ENCODE measurements around the gene FNDC8.

Gene FNDC8

DNA sequence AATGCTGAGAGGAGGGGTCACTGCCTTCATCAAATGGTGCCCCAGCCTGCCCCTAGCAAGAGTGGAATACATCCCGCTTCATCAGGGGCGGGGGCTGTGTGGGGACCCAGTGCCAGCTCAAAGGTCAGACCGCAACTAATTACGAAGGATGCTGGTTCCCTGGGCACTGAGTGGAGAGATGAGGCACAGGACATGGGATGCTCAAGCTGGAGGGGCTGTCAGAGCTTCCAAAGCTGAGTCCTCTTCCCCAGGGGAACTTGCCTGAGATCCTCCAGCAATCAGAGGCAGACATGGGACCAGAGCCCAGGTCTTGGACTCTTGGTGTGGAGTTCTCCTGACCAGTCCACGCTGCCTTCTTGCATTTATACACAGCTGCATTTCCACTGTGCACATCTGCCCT lies 45.1 kb downstream of the FNDC8 start:
- Histone ChIP-seq H3K36me3 (ENCODE audit: low read length) (no peaks in the 10 kb centered on the region), H3K27ac (ENCODE audit: low read depth, low read length) (no peak overlapping the region), H3K9ac (ENCODE audit: low read length) (no peak overlapping the region), H3K4me3 (ENCODE audit: insufficient read depth, low read length, poor library complexity, severe bottlenecking) (no peak overlapping the region), H3K9me2 (replicated peaks; ENCODE audit: insufficient read depth, low read length) (no peaks in the 10 kb centered on the region), H2AFZ (ENCODE audit: low read depth, low read length, severe bottlenecking) (no peak overlapping the region), H3K27me3 (ENCODE audit: low read length) (no peaks in the 10 kb centered on the region), H3K79me2 (ENCODE audit: insufficient read depth, low read length) (no peaks in the 10 kb centered on the region), H3K4me2 (ENCODE audit: low read depth, low read length, poor library complexity, severe bottlenecking) (no peak overlapping the region), H4K20me1 (ENCODE audit: low read depth, low read length) (no peaks in the 10 kb centered on the region), H3F3A (ENCODE audit: insufficient read depth) (no peaks in the 10 kb centered on the region), H3K9me3 (ENCODE audit: insufficient read depth, low read length) (no peaks in the 10 kb centered on the region)
- TF ChIP-seq, protein P1, sequence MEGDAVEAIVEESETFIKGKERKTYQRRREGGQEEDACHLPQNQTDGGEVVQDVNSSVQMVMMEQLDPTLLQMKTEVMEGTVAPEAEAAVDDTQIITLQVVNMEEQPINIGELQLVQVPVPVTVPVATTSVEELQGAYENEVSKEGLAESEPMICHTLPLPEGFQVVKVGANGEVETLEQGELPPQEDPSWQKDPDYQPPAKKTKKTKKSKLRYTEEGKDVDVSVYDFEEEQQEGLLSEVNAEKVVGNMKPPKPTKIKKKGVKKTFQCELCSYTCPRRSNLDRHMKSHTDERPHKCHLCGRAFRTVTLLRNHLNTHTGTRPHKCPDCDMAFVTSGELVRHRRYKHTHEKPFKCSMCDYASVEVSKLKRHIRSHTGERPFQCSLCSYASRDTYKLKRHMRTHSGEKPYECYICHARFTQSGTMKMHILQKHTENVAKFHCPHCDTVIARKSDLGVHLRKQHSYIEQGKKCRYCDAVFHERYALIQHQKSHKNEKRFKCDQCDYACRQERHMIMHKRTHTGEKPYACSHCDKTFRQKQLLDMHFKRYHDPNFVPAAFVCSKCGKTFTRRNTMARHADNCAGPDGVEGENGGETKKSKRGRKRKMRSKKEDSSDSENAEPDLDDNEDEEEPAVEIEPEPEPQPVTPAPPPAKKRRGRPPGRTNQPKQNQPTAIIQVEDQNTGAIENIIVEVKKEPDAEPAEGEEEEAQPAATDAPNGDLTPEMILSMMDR (IDR thresholded peaks at IDR 0.05; ENCODE audit: insufficient read depth, low read length, poor library complexity, severe bottlenecking) = no peak
- TF ChIP-seq EZH2phosphoT487 (conservative IDR thresholded peaks at IDR 0.05; ENCODE audit: low read length) = no peak

DNA sequence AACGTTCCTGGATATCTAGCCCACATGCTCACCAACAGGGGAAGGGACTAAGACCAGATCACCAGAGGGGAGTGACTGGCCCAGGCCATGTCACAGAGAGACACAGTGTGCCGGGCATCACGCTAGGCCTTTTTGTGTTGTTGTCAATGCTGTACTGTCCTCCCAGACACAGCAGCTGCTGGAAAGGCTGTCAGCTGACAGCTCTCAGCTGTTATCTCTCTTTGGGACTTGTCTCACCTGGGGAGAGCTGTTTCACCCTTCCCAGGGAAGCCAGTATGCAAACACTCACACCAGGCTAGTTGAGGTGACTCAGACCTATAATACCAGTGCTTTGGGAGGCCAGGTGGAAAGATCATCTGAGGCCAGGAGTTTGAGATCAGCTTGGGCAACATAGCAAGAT lies 45.6 kb downstream of the FNDC8 start:
- H3K79me2 ChIP-seq (ENCODE audit: insufficient read depth, low read length) = no peaks in the 10 kb centered on the region
- no peaks in the 10 kb centered on the region for H3K36me3 ChIP-seq (ENCODE audit: low read length)
- no peaks in the 10 kb centered on the region for H3F3A ChIP-seq (ENCODE audit: insufficient read depth)
- H2AFZ ChIP-seq (ENCODE audit: low read depth, low read length, severe bottlenecking) = no peak overlapping the region
- H3K9ac ChIP-seq (ENCODE audit: low read length) = no peak overlapping the region
- no peaks in the 10 kb centered on the region for H4K20me1 ChIP-seq (ENCODE audit: low read depth, low read length)
- no peak overlapping the region for H3K4me3 ChIP-seq (ENCODE audit: insufficient read depth, low read length, poor library complexity, severe bottlenecking)
- H3K4me2 ChIP-seq (ENCODE audit: low read depth, low read length, poor library complexity, severe bottlenecking) = no peak overlapping the region
- no peaks in the 10 kb centered on the region for H3K27me3 ChIP-seq (ENCODE audit: low read length)
- TF ChIP-seq, protein P1 (IDR thresholded peaks at IDR 0.05; ENCODE audit: insufficient read depth, low read length, poor library complexity, severe bottlenecking) = no peak
- no peak for TF ChIP-seq EZH2phosphoT487 (conservative IDR thresholded peaks at IDR 0.05; ENCODE audit: low read length)
- H3K27ac ChIP-seq (ENCODE audit: low read depth, low read length) = no peak overlapping the region
- H3K9me2 ChIP-seq (replicated peaks; ENCODE audit: insufficient read depth, low read length) = no peaks in the 10 kb centered on the region
- no peaks in the 10 kb centered on the region for H3K9me3 ChIP-seq (ENCODE audit: insufficient read depth, low read length)

- Histone ChIP-seq H3K27ac (ENCODE audit: low read depth, low read length) (no peak overlapping the region), H3K4me3 (ENCODE audit: insufficient read depth, low read length, poor library complexity, severe bottlenecking) (no peak overlapping the region), H3K9ac (ENCODE audit: low read length) (no peak overlapping the region), H3K79me2 (ENCODE audit: insufficient read depth, low read length) (no peaks in the 10 kb centered on the region), H3F3A (ENCODE audit: insufficient read depth) (no peaks in the 10 kb centered on the region), H3K27me3 (ENCODE audit: low read length) (no peaks in the 10 kb centered on the region), H2AFZ (ENCODE audit: low read depth, low read length, severe bottlenecking) (no peak overlapping the region), H3K9me2 (replicated peaks; ENCODE audit: insufficient read depth, low read length) (no peaks in the 10 kb centered on the region), H4K20me1 (ENCODE audit: low read depth, low read length) (no peaks in the 10 kb centered on the region), H3K9me3 (ENCODE audit: insufficient read depth, low read length) (no peaks in the 10 kb centered on the region), H3K4me2 (ENCODE audit: low read depth, low read length, poor library complexity, severe bottlenecking) (no peak overlapping the region), H3K36me3 (ENCODE audit: low read length) (no peaks in the 10 kb centered on the region)
- TF ChIP-seq, protein P1 (IDR thresholded peaks at IDR 0.05; ENCODE audit: insufficient read depth, low read length, poor library complexity, severe bottlenecking) = no peak
- no peak for TF ChIP-seq EZH2phosphoT487 (conservative IDR thresholded peaks at IDR 0.05; ENCODE audit: low read length)
These were observed 46.3 kb downstream of the FNDC8 start for GRCh38 chr17:35167666-35168065.
